HEK293 (cell line): ENCODE data around the gene THBS1.

Source experiments
- CTCF ChIA-PET: fragments of 350-600 bp; formaldehyde crosslinking; extraction: SDS; loops from one replicate; lab custom pipeline; 2021; ENCODE audit warnings: antibody characterized with exemption; lab: Yijun Ruan, JAX
- POLR2A ChIA-PET: fragments of 300-600 bp; formaldehyde crosslinking; extraction: SDS; loops from one replicate; lab custom pipeline; 2020; ENCODE audit warnings: antibody characterized with exemption, inconsistent platforms; lab: Yijun Ruan, JAX
- H3K27ac ChIP-seq: fragments of 200-500 bp; sonication (Bioruptor generic); 2 replicates; pipeline ENCODE4 v1.5.1; 2014; ENCODE audit warnings: low read depth, low read length, control low read depth, inconsistent platforms; ENCODE audit errors: extremely low read depth
- H3K36me3 ChIP-seq, 2 experiments: fragments of 200-500 bp in 1 of 2; sonication (Bioruptor generic) in 1 of 2; 1 replicate in 1 of 2; 2 replicates in 1 of 2; pipeline ENCODE4 v1.5.1; 2014 to 2017; ENCODE audit warnings: inconsistent platforms in 2 of 2, low read length in 2 of 2; ENCODE audit not compliant: control insufficient read depth in 2 of 2, insufficient read depth in 1 of 2
- H3K4me1 ChIP-seq: fragments of 200-500 bp; sonication (Bioruptor generic); 2 replicates; pipeline ENCODE4 v1.5.1; 2014; ENCODE audit warnings: mild to moderate bottlenecking, low read length, inconsistent platforms; ENCODE audit not compliant: control insufficient read depth, insufficient read depth
- H3K4me3 ChIP-seq: 2 replicates; pipeline ENCODE4 v1.5.1; 2011; ENCODE audit warnings: low read depth, mild to moderate bottlenecking, control low read depth, low read length, moderate library complexity
- H3K9me3 ChIP-seq: fragments of 200-500 bp; sonication (Bioruptor generic); 2 replicates; pipeline ENCODE4 v1.5.1; 2014; ENCODE audit warnings: low read depth, low read length, inconsistent platforms; ENCODE audit not compliant: control insufficient read depth, insufficient read depth
- BCL11A ChIP-seq: fragments of 450-650 bp; formaldehyde crosslinking; IDR thresholded peaks from 2 replicates; pipeline ENCODE4 v1.5.1; 2016; ENCODE audit warnings: low read depth, missing biosample characterization, missing genetic modification characterization
- EGR2 ChIP-seq: fragments of 450-650 bp; formaldehyde crosslinking; IDR thresholded peaks from 2 replicates; pipeline ENCODE4 v1.5.1; 2016; ENCODE audit warnings: low read depth, missing biosample characterization, missing genetic modification characterization
- HOXC10 ChIP-seq: sonication (generic); formaldehyde crosslinking; IDR thresholded peaks from 2 replicates; pipeline ENCODE4 v1.8.1; 2023; ENCODE audit warnings: mild to moderate bottlenecking, missing genetic modification reagents
- KLF16 ChIP-seq: fragments of 450-650 bp; formaldehyde crosslinking; IDR thresholded peaks from 2 replicates; pipeline ENCODE4 v1.5.1; 2017; ENCODE audit warnings: missing biosample characterization, missing genetic modification characterization
- RBAK ChIP-seq: fragments of 450-650 bp; formaldehyde crosslinking; IDR thresholded peaks from 2 replicates; pipeline ENCODE4 v1.5.1; 2016; ENCODE audit warnings: missing biosample characterization, missing genetic modification characterization
- SALL2 ChIP-seq: fragments of 450-650 bp; formaldehyde crosslinking; IDR thresholded peaks from 2 replicates; pipeline ENCODE4 v1.5.0; 2017; ENCODE audit warnings: missing biosample characterization, mild to moderate bottlenecking, missing genetic modification characterization, borderline replicate concordance
- TCF7L2 ChIP-seq: IDR thresholded peaks from 2 replicates; pipeline ENCODE4 v1.6.1; 2011; ENCODE audit warnings: low read depth, mild to moderate bottlenecking, inconsistent platforms, low read length, moderate library complexity, borderline replicate concordance
- YY2 ChIP-seq: fragments of 450-650 bp; formaldehyde crosslinking; IDR thresholded peaks from 2 replicates; pipeline ENCODE4 v1.5.1; 2016; ENCODE audit warnings: missing biosample characterization, missing genetic modification characterization
- ZBTB20 ChIP-seq: fragments of 450-650 bp; formaldehyde crosslinking; IDR thresholded peaks from 2 replicates; pipeline ENCODE4 v1.5.1; 2016; ENCODE audit warnings: missing biosample characterization, missing genetic modification characterization
- ZNF10 ChIP-seq: fragments of 450-650 bp; formaldehyde crosslinking; IDR thresholded peaks from 2 replicates; pipeline ENCODE4 v1.5.1; 2017; ENCODE audit warnings: missing biosample characterization, missing genetic modification characterization
- ZNF138 ChIP-seq: fragments of 450-650 bp; formaldehyde crosslinking; IDR thresholded peaks from 2 replicates; pipeline ENCODE4 v1.5.1; 2016; ENCODE audit warnings: missing biosample characterization, missing genetic modification characterization, borderline replicate concordance
- ZNF292 ChIP-seq: fragments of 450-650 bp; formaldehyde crosslinking; IDR thresholded peaks from 2 replicates; pipeline ENCODE4 v1.5.1; 2016; ENCODE audit warnings: low read depth, missing biosample characterization, missing genetic modification characterization, borderline replicate concordance
- ZNF324 ChIP-seq: fragments of 450-650 bp; formaldehyde crosslinking; IDR thresholded peaks from 2 replicates; pipeline ENCODE4 v1.5.1; 2016; ENCODE audit warnings: missing biosample characterization, missing genetic modification characterization
- ZNF37A ChIP-seq: fragments of 450-650 bp; IDR thresholded peaks from 2 replicates; pipeline ENCODE4 v1.5.1; 2018; ENCODE audit warnings: missing biosample characterization, missing genetic modification characterization
- ZNF48 ChIP-seq: fragments of 450-650 bp; formaldehyde crosslinking; IDR thresholded peaks from 2 replicates; pipeline ENCODE4 v1.5.1; 2016; ENCODE audit warnings: missing biosample characterization, missing genetic modification characterization
- ZNF544 ChIP-seq: fragments of 450-650 bp; formaldehyde crosslinking; IDR thresholded peaks from 2 replicates; pipeline ENCODE4 v1.5.0; 2017; ENCODE audit warnings: missing biosample characterization, missing genetic modification characterization
- ZNF549 ChIP-seq: fragments of 450-650 bp; IDR thresholded peaks from 2 replicates; pipeline ENCODE4 v1.5.1; 2018; ENCODE audit warnings: missing biosample characterization, missing genetic modification characterization, mild to moderate bottlenecking, inconsistent platforms, moderate library complexity
- ZNF560 ChIP-seq: fragments of 450-650 bp; formaldehyde crosslinking; IDR thresholded peaks from 2 replicates; pipeline ENCODE4 v1.5.1; 2017; ENCODE audit warnings: missing biosample characterization, missing genetic modification characterization, borderline replicate concordance
- ZNF585B ChIP-seq: fragments of 450-650 bp; formaldehyde crosslinking; IDR thresholded peaks from 2 replicates; pipeline ENCODE4 v1.5.1; 2016; ENCODE audit warnings: missing biosample characterization, missing genetic modification characterization
- ZNF621 ChIP-seq: fragments of 450-650 bp; formaldehyde crosslinking; IDR thresholded peaks from 2 replicates; pipeline ENCODE4 v1.5.1; 2017; ENCODE audit warnings: missing biosample characterization, missing genetic modification characterization
- ZNF654 ChIP-seq: fragments of 450-650 bp; formaldehyde crosslinking; IDR thresholded peaks from 2 replicates; pipeline ENCODE4 v1.5.1; 2016; ENCODE audit warnings: low read depth, missing biosample characterization, missing genetic modification characterization
- ZNF791 ChIP-seq: fragments of 450-650 bp; formaldehyde crosslinking; IDR thresholded peaks from 2 replicates; pipeline ENCODE4 v1.5.1; 2016; ENCODE audit warnings: missing biosample characterization, missing genetic modification characterization
- TF ChIP-seq, protein P1 (sequence below): fragments of 450-650 bp; formaldehyde crosslinking; IDR thresholded peaks from 2 replicates; pipeline ENCODE4 v1.5.1; 2016; ENCODE audit warnings: missing biosample characterization, missing genetic modification characterization
- TF ChIP-seq, protein P2 (sequence below): fragments of 450-650 bp; formaldehyde crosslinking; IDR thresholded peaks from 2 replicates; pipeline ENCODE4 v1.5.1; 2016; ENCODE audit warnings: missing biosample characterization, missing genetic modification characterization
- TF ChIP-seq, protein P3 (sequence below): fragments of 450-650 bp; formaldehyde crosslinking; IDR thresholded peaks from 2 replicates; pipeline ENCODE4 v1.5.1; 2016; ENCODE audit warnings: missing biosample characterization, missing genetic modification characterization

THBS1 gene

DNA sequence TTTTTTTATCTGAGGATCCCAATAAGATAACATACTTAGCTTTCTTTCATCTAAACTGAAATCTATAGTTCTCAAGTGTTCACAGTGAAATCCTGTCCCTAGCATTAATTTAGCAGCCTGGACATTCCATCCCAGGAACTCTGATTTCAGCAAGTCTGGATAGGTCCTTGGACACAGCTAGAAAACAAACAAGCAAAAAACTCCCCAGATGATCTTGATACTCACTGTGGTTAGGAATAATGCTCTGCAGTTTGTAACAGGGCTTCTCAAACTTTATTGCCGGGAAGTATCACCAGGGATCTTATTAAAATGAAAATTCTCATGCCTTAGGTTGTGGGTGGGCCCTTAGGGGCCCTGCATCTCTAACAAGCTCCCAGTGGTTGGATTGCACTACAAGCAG is 24.3 kb downstream of the THBS1 start (continued):
- TF ChIP-seq TCF7L2: no peak

DNA sequence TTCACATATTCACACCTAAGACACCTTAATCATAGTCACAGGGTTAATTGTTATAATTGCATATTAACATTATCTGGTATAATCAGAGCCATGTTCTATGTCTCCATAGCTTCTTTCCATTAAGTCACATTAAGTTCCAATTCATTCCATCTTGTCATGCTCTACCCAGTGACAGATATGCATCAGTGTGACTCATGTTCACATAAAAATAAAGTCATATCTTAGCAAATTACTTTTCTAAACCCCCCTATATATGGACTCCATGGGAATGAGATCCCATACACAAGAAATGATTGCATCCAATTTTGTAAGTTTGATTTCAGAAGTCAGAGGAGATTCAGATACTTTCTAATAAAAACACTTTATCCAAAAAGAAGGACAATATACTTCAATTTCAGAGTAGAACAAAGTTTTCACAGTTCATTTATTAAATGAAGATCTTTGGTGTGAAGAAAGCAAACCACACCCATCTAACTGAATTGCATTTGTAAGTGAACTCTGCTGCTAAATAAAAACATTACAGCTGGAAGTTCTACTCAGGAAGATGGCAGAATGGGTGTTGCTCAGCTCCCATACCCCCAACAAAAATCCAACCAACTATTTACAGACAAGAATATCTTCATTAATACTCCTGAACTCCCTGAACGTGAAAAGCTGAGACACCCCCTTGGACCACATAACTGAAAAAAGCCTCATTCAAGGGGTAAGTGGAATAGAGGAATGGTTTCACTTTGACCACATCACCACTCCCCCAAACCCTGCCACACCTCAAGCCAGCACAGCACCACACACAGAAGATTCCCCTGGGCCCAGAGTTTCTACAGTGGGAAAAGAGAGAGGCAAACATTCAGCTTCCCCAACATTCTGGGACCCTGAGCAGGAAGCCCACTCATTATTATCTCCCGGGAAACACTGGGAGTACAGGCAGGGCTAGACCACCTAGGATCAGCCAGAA is 27.6 kb downstream of the THBS1 start:
- POLR2A ChIA-PET: no interaction called here
- Histone ChIP-seq H3K4me3 (no peak overlapping the region), H3K27ac (no peak overlapping the region), H3K4me1 (no peaks in the 10 kb centered on the region), H3K9me3 (no peaks in the 10 kb centered on the region), H3K36me3 (no peaks in the 10 kb centered on the region)
- CTCF ChIA-PET: no interaction called here
- TF ChIP-seq ZNF324 (tag by site-specific recombination) (no peak), ZNF560 (tag by site-specific recombination) (no peak), SALL2 (tag by site-specific recombination) (no peak), ZNF791 (tag by site-specific recombination) (no peak), ZNF585B (no peak), ZBTB20 (tag by site-specific recombination) (no peak), ZNF621 (tag by site-specific recombination) (no peak), ZNF10 (no peak)
- TF ChIP-seq, protein P1, sequence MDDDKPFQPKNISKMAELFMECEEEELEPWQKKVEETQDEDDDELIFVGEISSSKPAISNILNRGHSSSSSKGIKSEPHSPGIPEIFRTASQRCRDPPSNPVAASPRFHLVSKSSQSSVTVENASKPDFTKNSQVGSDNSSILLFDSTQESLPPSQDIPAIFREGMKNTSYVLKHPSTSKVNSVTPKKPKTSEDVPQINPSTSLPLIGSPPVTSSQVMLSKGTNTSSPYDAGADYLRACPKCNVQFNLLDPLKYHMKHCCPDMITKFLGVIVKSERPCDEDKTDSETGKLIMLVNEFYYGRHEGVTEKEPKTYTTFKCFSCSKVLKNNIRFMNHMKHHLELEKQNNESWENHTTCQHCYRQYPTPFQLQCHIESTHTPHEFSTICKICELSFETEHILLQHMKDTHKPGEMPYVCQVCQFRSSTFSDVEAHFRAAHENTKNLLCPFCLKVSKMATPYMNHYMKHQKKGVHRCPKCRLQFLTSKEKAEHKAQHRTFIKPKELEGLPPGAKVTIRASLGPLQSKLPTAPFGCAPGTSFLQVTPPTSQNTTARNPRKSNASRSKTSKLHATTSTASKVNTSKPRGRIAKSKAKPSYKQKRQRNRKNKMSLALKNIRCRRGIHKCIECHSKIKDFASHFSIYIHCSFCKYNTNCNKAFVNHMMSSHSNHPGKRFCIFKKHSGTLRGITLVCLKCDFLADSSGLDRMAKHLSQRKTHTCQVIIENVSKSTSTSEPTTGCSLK (tag by site-specific recombination): no peak
- TF ChIP-seq, protein P2, sequence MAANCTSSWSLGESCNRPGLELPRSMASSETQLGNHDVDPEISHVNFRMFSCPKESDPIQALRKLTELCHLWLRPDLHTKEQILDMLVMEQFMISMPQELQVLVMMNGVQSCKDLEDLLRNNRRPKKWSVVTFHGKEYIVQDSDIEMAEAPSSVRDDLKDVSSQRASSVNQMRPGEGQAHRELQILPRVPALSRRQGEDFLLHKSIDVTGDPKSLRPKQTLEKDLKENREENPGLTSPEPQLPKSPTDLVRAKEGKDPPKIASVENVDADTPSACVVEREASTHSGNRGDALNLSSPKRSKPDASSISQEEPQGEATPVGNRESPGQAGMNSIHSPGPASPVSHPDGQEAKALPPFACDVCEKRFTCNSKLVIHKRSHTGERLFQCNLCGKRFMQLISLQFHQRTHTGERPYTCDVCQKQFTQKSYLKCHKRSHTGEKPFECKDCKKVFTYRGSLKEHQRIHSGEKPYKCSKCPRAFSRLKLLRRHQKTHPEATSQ (tag by site-specific recombination): no peak
- TF ChIP-seq, protein P3, sequence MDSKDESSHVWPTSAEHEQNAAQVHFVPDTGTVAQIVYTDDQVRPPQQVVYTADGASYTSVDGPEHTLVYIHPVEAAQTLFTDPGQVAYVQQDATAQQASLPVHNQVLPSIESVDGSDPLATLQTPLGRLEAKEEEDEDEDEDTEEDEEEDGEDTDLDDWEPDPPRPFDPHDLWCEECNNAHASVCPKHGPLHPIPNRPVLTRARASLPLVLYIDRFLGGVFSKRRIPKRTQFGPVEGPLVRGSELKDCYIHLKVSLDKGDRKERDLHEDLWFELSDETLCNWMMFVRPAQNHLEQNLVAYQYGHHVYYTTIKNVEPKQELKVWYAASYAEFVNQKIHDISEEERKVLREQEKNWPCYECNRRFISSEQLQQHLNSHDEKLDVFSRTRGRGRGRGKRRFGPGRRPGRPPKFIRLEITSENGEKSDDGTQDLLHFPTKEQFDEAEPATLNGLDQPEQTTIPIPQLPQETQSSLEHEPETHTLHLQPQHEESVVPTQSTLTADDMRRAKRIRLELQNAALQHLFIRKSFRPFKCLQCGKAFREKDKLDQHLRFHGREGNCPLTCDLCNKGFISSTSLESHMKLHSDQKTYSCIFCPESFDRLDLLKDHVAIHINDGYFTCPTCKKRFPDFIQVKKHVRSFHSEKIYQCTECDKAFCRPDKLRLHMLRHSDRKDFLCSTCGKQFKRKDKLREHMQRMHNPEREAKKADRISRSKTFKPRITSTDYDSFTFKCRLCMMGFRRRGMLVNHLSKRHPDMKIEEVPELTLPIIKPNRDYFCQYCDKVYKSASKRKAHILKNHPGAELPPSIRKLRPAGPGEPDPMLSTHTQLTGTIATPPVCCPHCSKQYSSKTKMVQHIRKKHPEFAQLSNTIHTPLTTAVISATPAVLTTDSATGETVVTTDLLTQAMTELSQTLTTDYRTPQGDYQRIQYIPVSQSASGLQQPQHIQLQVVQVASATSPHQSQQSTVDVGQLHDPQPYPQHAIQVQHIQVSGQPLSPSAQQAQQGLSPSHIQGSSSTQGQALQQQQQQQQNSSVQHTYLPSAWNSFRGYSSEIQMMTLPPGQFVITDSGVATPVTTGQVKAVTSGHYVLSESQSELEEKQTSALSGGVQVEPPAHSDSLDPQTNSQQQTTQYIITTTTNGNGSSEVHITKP: no peak

DNA sequence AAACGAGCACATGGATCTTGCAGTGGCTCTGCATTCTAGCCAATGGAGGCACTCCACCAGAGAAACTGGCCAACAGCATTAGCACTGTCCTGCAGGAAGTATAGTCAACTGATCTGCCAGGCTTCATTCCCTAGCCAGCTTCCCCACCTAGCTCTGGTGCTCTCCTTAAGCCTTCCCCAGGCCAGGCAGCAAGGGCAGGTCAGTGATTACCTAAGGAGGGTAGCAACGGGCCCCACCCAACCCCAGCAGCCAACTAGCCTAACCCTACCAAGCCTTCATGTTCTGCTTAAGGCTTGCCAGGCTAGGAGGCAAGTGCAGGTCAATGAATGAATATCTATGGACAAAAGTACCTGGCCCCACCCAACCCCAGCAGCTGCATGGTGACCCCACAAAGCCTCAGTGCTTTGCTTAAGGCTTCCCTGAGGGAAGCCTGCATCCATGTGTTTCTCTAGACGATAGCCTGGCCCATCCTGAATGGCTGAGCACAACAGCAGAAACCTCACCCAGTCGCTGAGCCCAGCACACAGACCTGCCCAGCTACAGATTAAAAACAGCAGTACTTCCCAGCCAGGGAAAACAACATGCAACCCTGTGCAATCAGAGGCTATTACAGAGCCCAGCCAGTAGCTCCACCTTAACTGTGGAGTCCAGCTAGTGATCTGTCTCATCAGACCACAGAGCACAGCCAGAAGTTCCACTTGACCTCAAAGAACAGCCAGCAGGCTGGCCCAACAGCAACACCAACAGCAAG is 28.5 kb downstream of the THBS1 start:
- H3K27ac ChIP-seq: no peak overlapping the region
- ChIA-PET POLR2A (no interaction called here), CTCF (no interaction called here)
- no peaks in the 10 kb centered on the region for H3K4me1 ChIP-seq
- no peak for TF ChIP-seq ZNF549 (tag by site-specific recombination)
- no peak for TF ChIP-seq ZNF48 (tag by site-specific recombination)
- no peak for TF ChIP-seq ZNF654
- TF ChIP-seq YY2 (tag by site-specific recombination): no peak
- TF ChIP-seq ZNF292: no peak
- no peak for TF ChIP-seq KLF16 (tag by site-specific recombination)
- no peak for TF ChIP-seq BCL11A (tag by site-specific recombination)
- TF ChIP-seq ZNF544 (tag by site-specific recombination): no peak
- no peak for TF ChIP-seq HOXC10 (CRISPR knock-in tag)
- TF ChIP-seq ZNF138: no peak
- TF ChIP-seq RBAK (tag by site-specific recombination): no peak
- no peak for TF ChIP-seq ZNF37A (tag by site-specific recombination)
- TF ChIP-seq EGR2 (tag by site-specific recombination): no peak
- TF ChIP-seq, all 188 proteins: peak for 0
- no peaks in the 10 kb centered on the region for H3K9me3 ChIP-seq
- H3K36me3 ChIP-seq: no peaks in the 10 kb centered on the region
- no peak overlapping the region for H3K4me3 ChIP-seq
